ENCODE results near the gene ZNF253. TPM values are rescaled to one million over a fixed set of nuclear protein-coding genes. Genes with fewer than 3 reads are reported as not detected.

ZNF253 gene
- total and polyA plus RNA-seq, 2 of the 13 experiments (the other 11 are each of a cell fraction or from before 2014, with no cell fraction given) = 3.5 to 10.6 TPM

DNA sequence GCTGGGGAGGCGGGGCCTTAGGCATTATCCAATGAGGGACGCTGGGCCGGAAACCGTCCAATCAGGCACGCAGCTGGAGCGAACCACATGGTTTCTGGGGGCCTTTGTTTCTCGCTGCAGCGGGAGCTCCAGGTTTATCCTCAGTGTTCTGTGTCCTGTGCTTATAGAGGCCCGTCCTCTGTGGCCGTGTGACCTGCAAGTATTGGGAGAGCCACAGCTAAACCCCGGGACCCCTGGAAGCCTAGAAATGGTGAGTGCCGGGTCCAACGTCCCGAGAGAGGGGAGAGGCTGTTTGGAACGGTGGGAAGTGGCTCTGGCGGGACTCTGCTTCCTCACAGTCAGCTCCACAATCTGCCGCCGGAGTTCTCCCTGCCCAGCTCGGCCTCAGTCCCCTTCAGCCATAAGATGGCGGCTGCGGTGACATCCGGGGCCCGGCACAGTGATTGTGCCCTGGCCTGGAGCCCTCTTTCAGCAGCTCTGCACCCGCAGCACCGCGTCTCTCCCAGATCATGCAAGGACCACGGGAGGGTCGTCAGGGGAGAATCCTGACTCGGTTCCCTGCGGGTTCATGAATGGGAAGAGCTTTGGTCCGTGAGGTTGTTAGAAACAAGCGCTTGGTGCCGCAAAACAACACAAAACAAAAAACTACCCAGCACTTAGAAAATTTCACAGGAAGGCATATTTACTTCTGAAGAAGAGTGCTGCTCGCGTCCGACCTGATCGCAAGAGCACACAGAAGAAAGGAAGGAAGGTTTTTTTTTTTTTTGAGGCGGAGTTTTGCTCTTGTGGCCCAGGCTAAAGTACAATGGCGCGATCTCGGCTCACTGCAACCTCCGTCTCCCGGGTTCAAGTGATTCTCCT is at the start of gene ZNF253 (continued):
- TF ChIP-seq MAFF (IDR thresholded peaks at IDR 0.05; ENCODE audit: low read depth, low read length) (no peak), SOX13 (IDR thresholded peaks at IDR 0.05) (no peak), SOX13 (CRISPR knock-in tag; conservative IDR thresholded peaks at IDR 0.05 in 1 of 2, IDR thresholded peaks at IDR 0.05 in 1 of 2) (no peak; a peak in 1 of 4 replicates), FOXA1 (IDR thresholded peaks at IDR 0.05) (no peak), FOXA1 (CRISPR knock-in tag; IDR thresholded peaks at IDR 0.05) (no peak), ZNF761 (CRISPR knock-in tag; conservative IDR thresholded peaks at IDR 0.05) (peak; percentile 34; the same call in 1 of the 2 replicates), ZNF136 (CRISPR knock-in tag; IDR thresholded peaks at IDR 0.05; ENCODE audit: low read depth) (no peak), SRSF9 (IDR thresholded peaks at IDR 0.05; ENCODE audit: borderline replicate concordance, insufficient read depth, low read depth, low read length, poor library complexity, severe bottlenecking) (no peak), ZMYM2 (CRISPR knock-in tag; IDR thresholded peaks at IDR 0.05) (no peak), RXRA (CRISPR knock-in tag; IDR thresholded peaks at IDR 0.05) (peak; percentile 20; the same call in 1 of the 2 replicates), ZSCAN12 (CRISPR knock-in tag; IDR thresholded peaks at IDR 0.05) (no peak), MAZ (IDR thresholded peaks at IDR 0.05; ENCODE audit: borderline replicate concordance, low read depth, low read length) (no peak; the same call in 1 of the 2 replicates), MAZ (CRISPR knock-in tag; IDR thresholded peaks at IDR 0.05; ENCODE audit: low read depth) (no peak; the same call in 1 of the 2 replicates), ZSCAN21 (CRISPR knock-in tag; IDR thresholded peaks at IDR 0.05; ENCODE audit: borderline replicate concordance) (peak; percentile 36; the same call in 1 of the 2 replicates), ZBTB8A (CRISPR knock-in tag; IDR thresholded peaks at IDR 0.05; ENCODE audit: borderline replicate concordance, low read depth) (no peak), ERF (CRISPR knock-in tag; IDR thresholded peaks at IDR 0.05) (0 out of 2 replicates have a peak, but pooled peaks have one; percentile 35), FLYWCH1 (CRISPR knock-in tag; IDR thresholded peaks at IDR 0.05) (no peak), RARA (CRISPR knock-in tag; IDR thresholded peaks at IDR 0.05) (no peak; the same call in 1 of the 2 replicates), NR1H2 (CRISPR knock-in tag; IDR thresholded peaks at IDR 0.05; ENCODE audit: borderline replicate concordance, low read depth) (no peak)
- TF ChIP-seq, protein P1, sequence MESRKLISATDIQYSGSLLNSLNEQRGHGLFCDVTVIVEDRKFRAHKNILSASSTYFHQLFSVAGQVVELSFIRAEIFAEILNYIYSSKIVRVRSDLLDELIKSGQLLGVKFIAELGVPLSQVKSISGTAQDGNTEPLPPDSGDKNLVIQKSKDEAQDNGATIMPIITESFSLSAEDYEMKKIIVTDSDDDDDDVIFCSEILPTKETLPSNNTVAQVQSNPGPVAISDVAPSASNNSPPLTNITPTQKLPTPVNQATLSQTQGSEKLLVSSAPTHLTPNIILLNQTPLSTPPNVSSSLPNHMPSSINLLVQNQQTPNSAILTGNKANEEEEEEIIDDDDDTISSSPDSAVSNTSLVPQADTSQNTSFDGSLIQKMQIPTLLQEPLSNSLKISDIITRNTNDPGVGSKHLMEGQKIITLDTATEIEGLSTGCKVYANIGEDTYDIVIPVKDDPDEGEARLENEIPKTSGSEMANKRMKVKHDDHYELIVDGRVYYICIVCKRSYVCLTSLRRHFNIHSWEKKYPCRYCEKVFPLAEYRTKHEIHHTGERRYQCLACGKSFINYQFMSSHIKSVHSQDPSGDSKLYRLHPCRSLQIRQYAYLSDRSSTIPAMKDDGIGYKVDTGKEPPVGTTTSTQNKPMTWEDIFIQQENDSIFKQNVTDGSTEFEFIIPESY (CRISPR knock-in tag; IDR thresholded peaks at IDR 0.05) = no peak; the same call in 1 of the 2 replicates
- TF ChIP-seq, protein P2, sequence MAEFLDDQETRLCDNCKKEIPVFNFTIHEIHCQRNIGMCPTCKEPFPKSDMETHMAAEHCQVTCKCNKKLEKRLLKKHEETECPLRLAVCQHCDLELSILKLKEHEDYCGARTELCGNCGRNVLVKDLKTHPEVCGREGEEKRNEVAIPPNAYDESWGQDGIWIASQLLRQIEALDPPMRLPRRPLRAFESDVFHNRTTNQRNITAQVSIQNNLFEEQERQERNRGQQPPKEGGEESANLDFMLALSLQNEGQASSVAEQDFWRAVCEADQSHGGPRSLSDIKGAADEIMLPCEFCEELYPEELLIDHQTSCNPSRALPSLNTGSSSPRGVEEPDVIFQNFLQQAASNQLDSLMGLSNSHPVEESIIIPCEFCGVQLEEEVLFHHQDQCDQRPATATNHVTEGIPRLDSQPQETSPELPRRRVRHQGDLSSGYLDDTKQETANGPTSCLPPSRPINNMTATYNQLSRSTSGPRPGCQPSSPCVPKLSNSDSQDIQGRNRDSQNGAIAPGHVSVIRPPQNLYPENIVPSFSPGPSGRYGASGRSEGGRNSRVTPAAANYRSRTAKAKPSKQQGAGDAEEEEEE (CRISPR knock-in tag; IDR thresholded peaks at IDR 0.05; ENCODE audit: borderline replicate concordance) = no peak
- TF ChIP-seq, protein P3, sequence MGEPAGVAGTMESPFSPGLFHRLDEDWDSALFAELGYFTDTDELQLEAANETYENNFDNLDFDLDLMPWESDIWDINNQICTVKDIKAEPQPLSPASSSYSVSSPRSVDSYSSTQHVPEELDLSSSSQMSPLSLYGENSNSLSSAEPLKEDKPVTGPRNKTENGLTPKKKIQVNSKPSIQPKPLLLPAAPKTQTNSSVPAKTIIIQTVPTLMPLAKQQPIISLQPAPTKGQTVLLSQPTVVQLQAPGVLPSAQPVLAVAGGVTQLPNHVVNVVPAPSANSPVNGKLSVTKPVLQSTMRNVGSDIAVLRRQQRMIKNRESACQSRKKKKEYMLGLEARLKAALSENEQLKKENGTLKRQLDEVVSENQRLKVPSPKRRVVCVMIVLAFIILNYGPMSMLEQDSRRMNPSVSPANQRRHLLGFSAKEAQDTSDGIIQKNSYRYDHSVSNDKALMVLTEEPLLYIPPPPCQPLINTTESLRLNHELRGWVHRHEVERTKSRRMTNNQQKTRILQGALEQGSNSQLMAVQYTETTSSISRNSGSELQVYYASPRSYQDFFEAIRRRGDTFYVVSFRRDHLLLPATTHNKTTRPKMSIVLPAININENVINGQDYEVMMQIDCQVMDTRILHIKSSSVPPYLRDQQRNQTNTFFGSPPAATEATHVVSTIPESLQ (CRISPR knock-in tag; conservative IDR thresholded peaks at IDR 0.05) = no peak
- TF ChIP-seq, protein P4, sequence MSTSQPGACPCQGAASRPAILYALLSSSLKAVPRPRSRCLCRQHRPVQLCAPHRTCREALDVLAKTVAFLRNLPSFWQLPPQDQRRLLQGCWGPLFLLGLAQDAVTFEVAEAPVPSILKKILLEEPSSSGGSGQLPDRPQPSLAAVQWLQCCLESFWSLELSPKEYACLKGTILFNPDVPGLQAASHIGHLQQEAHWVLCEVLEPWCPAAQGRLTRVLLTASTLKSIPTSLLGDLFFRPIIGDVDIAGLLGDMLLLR (CRISPR knock-in tag; IDR thresholded peaks at IDR 0.05) = no peak

Data from HepG2 (cell line).